Cardiac fibroblast (primary cell): ENCODE data around the gene EGLN3.
A peak's percentile ranks its signal among the peaks of the same experiment; 100 is the strongest.

Source experiments
- DNase-seq, 2 donors: peaks; one replicate each; pipeline versions ENCODE4 v3.0.0 to v3.0.0-alpha.2; 2010; ENCODE audit warnings: low read depth in 2 of 2
- H3K4me3 ChIP-seq, 2 donors: replicated peaks in 1 of 2; 1 replicate in 1 of 2; 2 replicates in 1 of 2; pipeline ENCODE4 v1.5.1; 2011; ENCODE audit warnings: low read depth in 2 of 2, low read length in 2 of 2, mild to moderate bottlenecking in 2 of 2, moderate library complexity in 1 of 2
- CTCF ChIP-seq: IDR thresholded peaks from one replicate; pipeline ENCODE4 v1.5.1; 2011; ENCODE audit warnings: low read depth, mild to moderate bottlenecking, low read length, inconsistent platforms

EGLN3 gene

GRCh38 chr14:33938131-33938949 is 12.5 kb downstream of the EGLN3 start:
- H3K4me3 ChIP-seq, result no peak overlapping the region
- DNase-seq, result peak; percentile 17 to 77
- TF ChIP-seq CTCF, result no peak

GRCh38 chr14:33936391-33936790 is 14.5 kb downstream of the EGLN3 start:
- TF ChIP-seq CTCF, result no peak
- no peak overlapping the region for H3K4me3 ChIP-seq
- DNase-seq, result no peak

GRCh38 chr14:33934938-33935337 is 15.9 kb downstream of the EGLN3 start:
- DNase-seq, result no peak
- no peak overlapping the region for H3K4me3 ChIP-seq
- no peak for TF ChIP-seq CTCF

- DNase-seq, result peak; percentile 15 to 38
- TF ChIP-seq CTCF, result no peak
- no peak overlapping the region for H3K4me3 ChIP-seq
Observed at GRCh38 chr14:33934043-33934750, 16.7 kb downstream of the EGLN3 start.

- no peak for TF ChIP-seq CTCF
- H3K4me3 ChIP-seq, result no peak overlapping the region
- DNase-seq, result peak in 1 of 2 donors; percentile 46
Observed at GRCh38 chr14:33933386-33933933, 17.4 kb downstream of the EGLN3 start.

- H3K4me3 ChIP-seq, result no peak overlapping the region
- peak in 1 of 2 donors; percentile 71 for DNase-seq
- no peak for TF ChIP-seq CTCF
Observed at GRCh38 chr14:33932576-33933345, 18.1 kb downstream of the EGLN3 start.
